ENCODE measurements around the gene DCUN1D3.

Gene DCUN1D3

DNA sequence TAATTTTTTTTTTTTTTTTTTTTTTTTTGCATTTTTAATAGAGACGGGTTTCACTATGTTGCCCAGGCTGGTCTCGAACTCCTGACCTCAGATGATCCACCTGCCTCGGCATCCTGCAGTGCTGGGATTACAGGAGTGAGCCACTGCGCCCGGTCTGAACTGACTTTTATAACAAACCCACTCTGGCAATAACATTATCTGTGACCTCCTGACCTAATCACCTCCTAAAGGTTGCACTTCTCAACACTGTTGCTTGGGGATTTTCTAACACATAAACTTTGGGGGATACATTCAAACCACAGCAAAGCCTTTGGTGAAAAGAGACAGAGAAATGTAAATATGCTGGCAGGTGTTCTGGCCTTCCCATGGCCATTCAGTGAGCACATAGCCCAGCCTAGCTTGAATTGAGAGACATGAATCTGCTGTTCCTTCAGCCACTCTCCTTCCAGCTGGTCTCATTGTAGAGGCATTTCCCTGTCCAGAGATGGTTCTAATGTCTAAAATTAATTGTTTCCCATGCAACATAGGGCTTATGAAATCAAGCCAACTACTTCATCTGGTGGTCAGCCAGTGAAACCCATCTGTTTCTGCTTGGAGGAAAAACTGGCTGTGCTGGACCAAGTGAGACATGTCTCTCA lies 28.7 kb upstream of the DCUN1D3 start:
- no peak overlapping the region for H3K9ac ChIP-seq (ENCODE audit: low read length)
- no peak overlapping the region for H3K4me3 ChIP-seq (ENCODE audit: low read depth, low read length, poor library complexity, severe bottlenecking)
- no peaks in the 10 kb centered on the region for H3K4me1 ChIP-seq (ENCODE audit: insufficient read depth, low read length, severe bottlenecking)
- no peak overlapping the region for H3K4me2 ChIP-seq (ENCODE audit: low read length)
- H3F3A ChIP-seq (ENCODE audit: insufficient read depth, low read length) = no peaks in the 10 kb centered on the region
- no peaks in the 10 kb centered on the region for H3K9me3 ChIP-seq (ENCODE audit: low read length)
- no peak for TF ChIP-seq EZH2 (IDR thresholded peaks at IDR 0.05; ENCODE audit: borderline replicate concordance, low read length)
- TF ChIP-seq, protein P1, sequence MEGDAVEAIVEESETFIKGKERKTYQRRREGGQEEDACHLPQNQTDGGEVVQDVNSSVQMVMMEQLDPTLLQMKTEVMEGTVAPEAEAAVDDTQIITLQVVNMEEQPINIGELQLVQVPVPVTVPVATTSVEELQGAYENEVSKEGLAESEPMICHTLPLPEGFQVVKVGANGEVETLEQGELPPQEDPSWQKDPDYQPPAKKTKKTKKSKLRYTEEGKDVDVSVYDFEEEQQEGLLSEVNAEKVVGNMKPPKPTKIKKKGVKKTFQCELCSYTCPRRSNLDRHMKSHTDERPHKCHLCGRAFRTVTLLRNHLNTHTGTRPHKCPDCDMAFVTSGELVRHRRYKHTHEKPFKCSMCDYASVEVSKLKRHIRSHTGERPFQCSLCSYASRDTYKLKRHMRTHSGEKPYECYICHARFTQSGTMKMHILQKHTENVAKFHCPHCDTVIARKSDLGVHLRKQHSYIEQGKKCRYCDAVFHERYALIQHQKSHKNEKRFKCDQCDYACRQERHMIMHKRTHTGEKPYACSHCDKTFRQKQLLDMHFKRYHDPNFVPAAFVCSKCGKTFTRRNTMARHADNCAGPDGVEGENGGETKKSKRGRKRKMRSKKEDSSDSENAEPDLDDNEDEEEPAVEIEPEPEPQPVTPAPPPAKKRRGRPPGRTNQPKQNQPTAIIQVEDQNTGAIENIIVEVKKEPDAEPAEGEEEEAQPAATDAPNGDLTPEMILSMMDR (IDR thresholded peaks at IDR 0.05; ENCODE audit: low read length) = no peak
- no peaks in the 10 kb centered on the region for H4K20me1 ChIP-seq (ENCODE audit: insufficient read depth, low read length)
- H3K27ac ChIP-seq (ENCODE audit: low read depth, low read length, poor library complexity, severe bottlenecking) = no peak overlapping the region
- no peaks in the 10 kb centered on the region for H3K79me2 ChIP-seq (ENCODE audit: insufficient read depth, low read length)
- no peaks in the 10 kb centered on the region for H3K9me2 ChIP-seq (ENCODE audit: low read depth, low read length)
- no peaks in the 10 kb centered on the region for H3K27me3 ChIP-seq (ENCODE audit: insufficient read depth, low read length)
- H3K36me3 ChIP-seq (ENCODE audit: insufficient read depth, low read length) = 0 out of 2 replicates have a peak, but pooled peaks cover 6% of the 10 kb centered on the region
- no peak overlapping the region for H2AFZ ChIP-seq (ENCODE audit: low read length)

DNA sequence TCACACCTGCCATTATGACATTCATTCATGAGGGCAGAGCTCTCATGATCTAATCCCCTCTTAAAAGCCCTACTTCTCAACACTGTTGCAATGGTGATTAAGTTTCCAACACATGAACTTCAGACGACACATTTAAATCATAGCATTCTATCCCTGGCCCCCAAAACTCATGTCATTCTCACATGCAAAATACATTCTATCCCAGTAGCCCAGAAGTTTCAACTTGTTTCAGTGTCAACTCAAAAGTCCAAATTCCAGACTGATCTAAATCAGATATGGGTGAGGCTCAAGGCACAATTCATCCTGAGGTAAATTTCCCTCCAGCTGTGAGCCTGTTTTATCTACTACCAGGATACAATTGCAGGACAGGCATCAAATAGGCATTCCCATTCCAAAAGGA lies 25.6 kb upstream of the DCUN1D3 start:
- TF ChIP-seq, protein P1 (IDR thresholded peaks at IDR 0.05; ENCODE audit: low read length) = no peak
- no peak for TF ChIP-seq EZH2 (IDR thresholded peaks at IDR 0.05; ENCODE audit: borderline replicate concordance, low read length)
- Histone ChIP-seq H4K20me1 (ENCODE audit: insufficient read depth, low read length) (no peaks in the 10 kb centered on the region), H3K9me3 (ENCODE audit: low read length) (no peaks in the 10 kb centered on the region), H2AFZ (ENCODE audit: low read length) (no peak overlapping the region), H3K9me2 (ENCODE audit: low read depth, low read length) (no peaks in the 10 kb centered on the region), H3K4me3 (ENCODE audit: low read depth, low read length, poor library complexity, severe bottlenecking) (no peak overlapping the region), H3K79me2 (ENCODE audit: insufficient read depth, low read length) (no peaks in the 10 kb centered on the region), H3F3A (ENCODE audit: insufficient read depth, low read length) (no peaks in the 10 kb centered on the region), H3K4me2 (ENCODE audit: low read length) (no peak overlapping the region), H3K27ac (ENCODE audit: low read depth, low read length, poor library complexity, severe bottlenecking) (no peak overlapping the region), H3K4me1 (ENCODE audit: insufficient read depth, low read length, severe bottlenecking) (no peaks in the 10 kb centered on the region), H3K27me3 (ENCODE audit: insufficient read depth, low read length) (no peaks in the 10 kb centered on the region), H3K9ac (ENCODE audit: low read length) (no peak overlapping the region), H3K36me3 (ENCODE audit: insufficient read depth, low read length) (0 out of 2 replicates have a peak, but pooled peaks cover 6% of the 10 kb centered on the region)

- Histone ChIP-seq H3K9ac (ENCODE audit: low read length) (no peak overlapping the region), H3K79me2 (ENCODE audit: insufficient read depth, low read length) (no peaks in the 10 kb centered on the region), H3K4me1 (ENCODE audit: insufficient read depth, low read length, severe bottlenecking) (no peaks in the 10 kb centered on the region), H3K36me3 (ENCODE audit: insufficient read depth, low read length) (peaks cover 6% of the 10 kb centered on the region; the same call in 1 of the 2 replicates), H2AFZ (ENCODE audit: low read length) (no peak overlapping the region), H4K20me1 (ENCODE audit: insufficient read depth, low read length) (no peaks in the 10 kb centered on the region), H3K27me3 (ENCODE audit: insufficient read depth, low read length) (no peaks in the 10 kb centered on the region), H3K9me3 (ENCODE audit: low read length) (no peaks in the 10 kb centered on the region), H3K4me2 (ENCODE audit: low read length) (no peak overlapping the region), H3K27ac (ENCODE audit: low read depth, low read length, poor library complexity, severe bottlenecking) (no peak overlapping the region), H3F3A (ENCODE audit: insufficient read depth, low read length) (no peaks in the 10 kb centered on the region), H3K9me2 (ENCODE audit: low read depth, low read length) (no peaks in the 10 kb centered on the region), H3K4me3 (ENCODE audit: low read depth, low read length, poor library complexity, severe bottlenecking) (no peak overlapping the region)
- TF ChIP-seq EZH2 (IDR thresholded peaks at IDR 0.05; ENCODE audit: borderline replicate concordance, low read length) = no peak
- TF ChIP-seq, protein P1 (IDR thresholded peaks at IDR 0.05; ENCODE audit: low read length) = no peak
Observed at GRCh38 chr16:20923876-20924275, 23.7 kb upstream of the DCUN1D3 start.
